TTC549 (cell line): Measurements from ENCODE around the gene IL25.
"Not testable (repeated sequence)": the region's sequence is repeated elsewhere in the genome, so short reads cannot be mapped to it uniquely, and the experiment has no call there.

Source experiments
- FAIRE-seq: peaks from 2 replicates; lab custom pipeline; 2012; peaks lifted over from hg19 to GRCh38; lab: Jason Lieb, UNC

IL25 gene

GRCh38 chr14:23389871-23390270 is 17.3 kb downstream of the IL25 start:
- FAIRE-seq: not testable (repeated sequence)

- FAIRE-seq: no peak
Observed at GRCh38 chr14:23392613-23393012, 20.0 kb downstream of the IL25 start.

- no peak for FAIRE-seq
Observed at GRCh38 chr14:23396126-23396525, 23.5 kb downstream of the IL25 start.

- FAIRE-seq: no peak
Observed at GRCh38 chr14:23396781-23397407, 24.3 kb downstream of the IL25 start.

- FAIRE-seq: no peak
Observed at GRCh38 chr14:23398348-23398747, 25.7 kb downstream of the IL25 start.

GRCh38 chr14:23399136-23399535 is 26.5 kb downstream of the IL25 start:
- FAIRE-seq: no peak

- FAIRE-seq: no peak
Observed at GRCh38 chr14:23399591-23399990, 27.0 kb downstream of the IL25 start.

GRCh38 chr14:23400496-23401149 is 28.0 kb downstream of the IL25 start:
- FAIRE-seq: not testable (repeated sequence)

- FAIRE-seq: no peak
Observed at GRCh38 chr14:23401291-23401690, 28.7 kb downstream of the IL25 start.

- no peak for FAIRE-seq
Observed at GRCh38 chr14:23402296-23403138, 29.9 kb downstream of the IL25 start.

- FAIRE-seq: no peak
Observed at GRCh38 chr14:23403139-23403438, 30.5 kb downstream of the IL25 start.

- no peak for FAIRE-seq
Observed at GRCh38 chr14:23403908-23404307, 31.3 kb downstream of the IL25 start.

GRCh38 chr14:23404331-23404900 is 31.8 kb downstream of the IL25 start:
- FAIRE-seq: no peak

- no peak for FAIRE-seq
Observed at GRCh38 chr14:23405096-23405495, 32.5 kb downstream of the IL25 start.

- no peak for FAIRE-seq
Observed at GRCh38 chr14:23405516-23406025, 33.0 kb downstream of the IL25 start.

- FAIRE-seq: no peak
Observed at GRCh38 chr14:23406244-23406643, 33.6 kb downstream of the IL25 start.

- no peak for FAIRE-seq
Observed at GRCh38 chr14:23406725-23407355, 34.2 kb downstream of the IL25 start.

- FAIRE-seq: no peak
Observed at GRCh38 chr14:23407516-23408306, 35.1 kb downstream of the IL25 start, which contains the start of gene MYH6. MYH6 (minus strand) TSS chr14:23408273; CDS start chr14:23407223, 1,050 bp downstream.

GRCh38 chr14:23408307-23408630 is 35.7 kb downstream of the IL25 start:
- FAIRE-seq: no peak

GRCh38 chr14:23409475-23409874 is 36.9 kb downstream of the IL25 start:
- no peak for FAIRE-seq

GRCh38 chr14:23409966-23410635 is 37.5 kb downstream of the IL25 start:
- FAIRE-seq: no peak
